Stimulated activated CD4-positive, alpha-beta T cell treated with anti-CD3 and anti-CD28 coated beads, Interleukin-15, amount 100 ng/mL, for 1 hour (primary cell): ENCODE results near the gene CACNA1I.
A peak's percentile ranks its signal among the peaks of the same experiment; 100 is the strongest.

Source experiments
- DNase-seq, 2 donors: peaks; one replicate each; pipeline ENCODE4 v3.0.0-alpha.2; 2020; ENCODE audit warnings: low read depth in 1 of 2, low spot score in 1 of 2

Gene CACNA1I

DNA sequence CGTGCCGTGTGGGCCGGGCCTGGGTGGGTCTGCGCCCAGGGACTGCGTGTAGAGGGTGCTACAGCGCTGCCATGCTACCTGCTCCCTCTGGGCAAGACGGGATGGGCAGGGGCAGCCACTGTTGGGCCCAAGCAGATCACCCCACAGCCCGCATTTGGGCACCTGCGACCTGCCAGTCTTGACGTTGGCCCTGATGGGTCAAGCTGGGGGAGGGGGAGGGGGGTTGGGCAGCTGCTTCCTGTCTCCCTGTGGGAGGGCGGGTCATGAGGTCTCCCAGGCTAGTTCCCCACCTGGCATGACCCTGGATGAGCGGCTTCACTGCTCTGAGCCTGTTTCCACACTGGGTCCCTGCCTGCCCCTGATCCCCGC is 35.2 kb upstream of the CACNA1I start:
- DNase-seq = no peak

DNA sequence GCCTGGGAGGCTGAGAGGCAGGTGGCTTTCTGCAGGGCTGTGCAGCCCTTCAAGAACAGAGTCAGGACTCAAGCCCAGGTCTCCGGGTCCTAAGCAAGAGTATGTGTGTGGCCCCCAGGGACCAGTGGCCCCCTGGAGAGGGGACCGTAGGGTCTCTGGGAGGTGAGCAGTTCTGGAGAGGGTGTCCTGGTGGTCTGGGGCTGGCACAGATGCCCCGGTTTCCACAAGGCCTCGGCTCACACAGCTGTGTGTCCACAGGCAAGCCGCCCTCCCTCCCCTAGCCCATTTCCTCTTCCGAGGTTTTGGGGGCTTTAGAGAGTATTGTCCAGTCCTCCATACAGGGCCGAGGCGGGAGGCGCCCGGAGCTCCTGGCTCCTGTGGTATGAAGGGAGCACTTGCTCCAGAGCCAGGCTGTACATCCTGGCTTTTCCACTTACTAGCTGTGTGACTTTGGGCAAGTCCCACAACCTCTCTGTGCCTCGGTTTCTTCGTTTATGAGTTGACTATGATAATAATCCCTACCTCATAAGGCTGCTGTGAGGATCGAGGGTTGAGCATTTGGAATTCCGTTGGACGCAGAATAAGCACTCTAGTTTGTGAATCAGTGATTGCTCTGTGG is 34.6 kb upstream of the CACNA1I start:
- DNase-seq = no peak

DNA sequence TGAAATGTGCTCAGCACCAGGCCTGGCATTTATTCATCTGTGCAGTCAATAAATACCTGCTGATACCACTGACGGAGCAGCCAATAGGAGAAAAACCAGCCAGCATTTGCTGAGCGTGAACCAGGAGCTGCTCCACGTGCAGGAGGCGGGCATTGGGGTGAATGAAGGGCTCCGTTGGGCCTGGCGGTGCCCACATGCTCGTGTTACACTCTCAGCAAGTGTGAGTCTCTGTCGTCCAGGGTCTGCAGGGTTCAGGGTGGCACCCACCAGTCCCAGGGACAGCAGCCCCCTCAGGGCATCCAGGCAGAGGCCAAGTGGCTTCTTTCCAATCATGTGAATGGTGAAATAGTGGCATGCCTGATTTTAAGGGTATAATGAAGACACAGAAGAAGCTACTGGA is 33.8 kb upstream of the CACNA1I start:
- DNase-seq = no peak

GRCh38 chr22:39537975-39538374 is 32.6 kb upstream of the CACNA1I start:
- no peak for DNase-seq

DNA sequence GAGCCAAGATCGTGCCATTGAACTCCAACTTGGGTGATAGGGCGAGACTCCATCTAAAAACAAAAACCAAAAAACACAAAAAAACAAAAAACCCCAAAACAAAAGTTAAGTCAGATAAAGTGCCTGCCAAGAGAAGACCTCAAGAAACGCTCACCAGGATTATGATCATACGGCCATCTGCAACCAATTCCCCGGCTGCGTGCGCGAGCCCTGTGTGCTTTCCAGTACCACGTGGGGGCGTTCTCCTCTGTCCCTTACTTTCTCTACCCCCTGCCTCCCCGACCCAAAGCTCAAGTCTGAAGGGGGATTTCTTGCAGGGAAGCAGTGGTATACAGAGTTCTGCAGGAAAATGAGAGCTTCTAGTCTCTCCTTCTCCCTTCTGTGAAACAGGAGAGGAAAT is 27.5 kb upstream of the CACNA1I start:
- no peak for DNase-seq

GRCh38 chr22:39545386-39546365 is 24.9 kb upstream of the CACNA1I start:
- DNase-seq = peak; percentile 42 to 64

DNA sequence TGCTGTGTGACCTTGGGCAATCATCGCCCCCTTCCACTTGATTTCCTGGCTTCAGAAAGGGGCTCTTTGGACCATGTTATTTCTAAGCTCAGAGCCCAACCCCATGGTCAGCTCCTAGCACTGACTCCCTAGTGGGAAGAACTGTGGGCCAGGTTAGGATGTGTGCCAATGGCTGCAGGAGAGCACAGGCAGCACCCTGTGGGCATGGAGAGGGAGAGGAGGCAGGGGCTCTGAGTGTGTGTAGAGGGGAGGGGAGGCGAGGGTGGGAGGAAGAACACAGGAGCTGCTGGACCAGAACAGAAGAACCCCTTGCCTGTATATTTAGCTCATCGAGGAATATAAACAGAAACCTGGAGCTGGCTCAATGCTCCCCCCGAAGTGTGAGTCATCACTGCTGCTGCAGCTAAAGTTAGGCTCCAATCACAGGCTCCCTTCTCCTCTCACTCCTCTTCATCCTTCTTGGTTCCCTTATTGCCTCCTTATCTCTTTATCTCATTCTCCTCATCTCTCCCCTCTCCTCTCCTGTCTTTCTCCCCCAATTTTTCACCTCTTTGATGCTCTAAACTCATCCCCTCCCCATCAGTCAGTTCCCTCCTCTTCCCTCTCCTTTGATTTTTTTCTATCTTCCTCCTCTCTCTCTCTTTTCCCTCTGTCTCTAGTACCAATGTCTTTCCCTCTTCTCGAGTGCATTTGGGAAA is 23.5 kb upstream of the CACNA1I start:
- no peak for DNase-seq

DNA sequence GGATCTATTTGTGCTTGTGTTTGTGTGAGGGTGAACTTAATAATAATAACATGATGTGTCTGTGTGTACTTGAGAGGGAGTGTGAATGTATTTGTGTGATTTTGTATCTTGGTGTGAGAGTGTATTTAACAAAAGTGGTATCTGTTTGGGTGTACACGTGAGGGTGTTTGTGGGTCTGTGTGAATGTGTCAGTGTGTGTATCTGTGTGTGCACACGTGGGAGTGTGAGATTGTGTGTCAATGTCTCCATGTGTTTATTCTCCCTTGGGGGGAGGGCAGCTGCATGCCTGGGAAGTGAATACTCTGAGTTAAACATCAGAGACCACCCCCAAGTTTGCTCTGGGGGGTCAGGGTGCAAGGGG is 23.0 kb upstream of the CACNA1I start:
- DNase-seq = no peak

GRCh38 chr22:39553429-39553828 is 17.1 kb upstream of the CACNA1I start:
- DNase-seq = no peak

GRCh38 chr22:39554151-39554550 is 16.4 kb upstream of the CACNA1I start:
- no peak for DNase-seq

- DNase-seq = peak; percentile 21 to 46
These were observed 13.3 kb upstream of the CACNA1I start for GRCh38 chr22:39556970-39557841.

DNA sequence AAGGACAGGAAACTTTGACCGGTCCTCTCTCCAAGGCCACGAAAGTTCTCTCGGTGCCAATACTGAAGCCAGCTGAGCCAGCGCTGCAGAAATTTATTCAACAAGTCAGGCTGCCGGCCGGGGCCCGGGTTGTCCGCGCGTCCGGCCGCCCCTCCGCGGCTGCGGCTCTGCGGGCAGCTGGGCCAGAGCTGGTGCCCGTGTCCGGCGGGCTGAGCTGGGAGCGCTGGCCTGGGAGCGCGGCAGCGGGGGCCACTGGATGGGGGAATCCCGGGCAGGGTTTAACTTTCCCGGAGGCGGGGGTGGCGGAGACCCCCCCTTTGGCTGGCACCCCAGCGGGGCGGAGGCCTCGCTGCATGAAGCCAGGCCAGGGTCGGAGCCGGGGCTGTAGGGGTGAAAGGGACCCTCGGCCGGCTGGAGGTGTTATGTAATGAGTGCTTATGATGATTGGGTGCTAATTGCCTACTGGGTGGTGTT is 12.3 kb upstream of the CACNA1I start:
- no peak for DNase-seq

GRCh38 chr22:39558950-39559349 is 11.6 kb upstream of the CACNA1I start:
- DNase-seq = no peak

- no peak for DNase-seq
These were observed 11.0 kb upstream of the CACNA1I start for GRCh38 chr22:39559456-39560105.

DNA sequence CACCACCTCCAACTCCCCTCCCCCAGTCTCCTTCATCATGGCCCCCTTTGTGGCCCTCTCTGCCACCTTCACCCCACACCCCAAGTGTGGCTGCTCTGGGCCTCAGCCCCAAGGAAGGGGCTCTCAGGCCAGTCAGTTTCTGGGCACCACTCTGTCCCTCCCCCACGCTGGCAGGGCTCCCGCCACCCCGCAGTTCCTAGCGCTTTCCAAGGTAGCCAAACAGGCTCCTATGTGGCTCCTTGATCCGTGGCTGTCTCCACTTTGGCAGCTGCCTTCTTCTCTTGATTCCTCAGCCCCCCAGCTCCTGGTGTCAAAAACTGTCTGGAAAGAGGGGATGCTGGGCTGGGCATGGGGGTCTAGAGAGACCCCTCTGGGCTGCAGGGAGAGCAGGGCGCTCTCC is 10.4 kb upstream of the CACNA1I start:
- no peak for DNase-seq

GRCh38 chr22:39562839-39563489 is 7.6 kb upstream of the CACNA1I start:
- DNase-seq = no peak

DNA sequence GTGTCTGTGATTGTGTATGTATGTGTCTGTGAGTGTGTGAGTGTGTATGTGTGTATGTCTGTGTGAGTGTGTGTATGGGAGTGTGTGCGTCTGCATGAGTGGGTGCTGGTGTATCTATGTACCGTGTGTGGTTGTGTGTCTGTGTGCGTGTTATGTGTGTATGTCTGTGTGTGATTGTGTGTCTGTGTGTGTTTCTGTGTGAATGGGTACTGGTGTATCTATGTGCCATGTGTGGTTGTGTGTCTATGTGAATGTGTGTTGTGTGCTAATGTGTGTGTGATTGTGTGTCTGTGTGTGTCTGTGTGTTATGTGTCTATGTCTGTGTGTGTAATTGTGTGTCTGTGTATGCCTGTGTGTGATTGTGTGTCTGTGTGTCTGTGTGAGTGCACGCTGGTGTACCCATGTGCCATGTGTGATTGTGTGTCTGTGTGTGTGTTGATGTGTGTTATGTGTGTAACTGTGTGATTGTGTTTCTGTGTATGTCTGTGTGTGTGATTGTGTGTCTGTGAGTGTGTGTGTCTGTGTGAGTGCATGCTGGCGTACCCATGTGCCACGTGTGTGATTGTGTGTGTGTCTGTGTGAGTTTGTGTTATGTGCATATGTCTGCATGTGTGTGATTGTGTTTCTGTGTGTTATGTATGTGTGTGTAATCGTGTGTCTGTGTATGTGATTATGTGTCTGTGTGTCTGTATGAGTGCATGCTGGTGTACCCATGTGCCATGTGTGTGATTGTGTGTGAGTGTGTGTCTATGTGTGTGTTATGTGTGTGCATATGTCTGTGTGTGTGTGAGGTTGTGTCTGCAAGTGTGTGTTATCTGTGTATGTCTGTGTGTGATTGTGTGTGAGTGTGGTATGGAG is 6.8 kb upstream of the CACNA1I start:
- no peak for DNase-seq

DNA sequence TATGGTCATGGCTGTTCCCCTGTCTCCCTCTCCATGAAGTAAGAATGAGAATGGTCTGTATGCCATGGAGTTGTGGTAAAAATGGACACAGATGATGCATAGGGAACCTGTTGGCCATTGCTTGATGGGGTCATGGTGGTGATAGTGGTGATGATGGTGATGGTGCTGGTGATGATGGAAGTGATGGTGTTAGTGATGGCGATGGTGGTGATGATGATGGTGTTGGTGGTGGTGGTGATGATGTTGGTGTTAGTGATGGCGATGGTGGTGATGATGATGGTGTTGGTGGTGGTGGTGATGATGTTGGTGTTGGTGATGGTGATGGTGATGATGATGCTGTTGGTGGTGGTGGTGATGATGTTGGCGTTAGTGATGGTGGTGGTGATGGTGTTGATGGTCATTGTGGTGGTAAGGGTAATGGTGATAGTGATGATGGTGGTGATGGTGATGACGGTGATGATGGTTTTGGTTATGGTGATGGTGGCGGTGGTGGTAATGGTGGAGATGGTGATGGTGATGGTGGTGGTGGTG is 5.1 kb upstream of the CACNA1I start:
- no peak for DNase-seq
